ENCODE results near the gene LAG3.

LAG3 gene

DNA sequence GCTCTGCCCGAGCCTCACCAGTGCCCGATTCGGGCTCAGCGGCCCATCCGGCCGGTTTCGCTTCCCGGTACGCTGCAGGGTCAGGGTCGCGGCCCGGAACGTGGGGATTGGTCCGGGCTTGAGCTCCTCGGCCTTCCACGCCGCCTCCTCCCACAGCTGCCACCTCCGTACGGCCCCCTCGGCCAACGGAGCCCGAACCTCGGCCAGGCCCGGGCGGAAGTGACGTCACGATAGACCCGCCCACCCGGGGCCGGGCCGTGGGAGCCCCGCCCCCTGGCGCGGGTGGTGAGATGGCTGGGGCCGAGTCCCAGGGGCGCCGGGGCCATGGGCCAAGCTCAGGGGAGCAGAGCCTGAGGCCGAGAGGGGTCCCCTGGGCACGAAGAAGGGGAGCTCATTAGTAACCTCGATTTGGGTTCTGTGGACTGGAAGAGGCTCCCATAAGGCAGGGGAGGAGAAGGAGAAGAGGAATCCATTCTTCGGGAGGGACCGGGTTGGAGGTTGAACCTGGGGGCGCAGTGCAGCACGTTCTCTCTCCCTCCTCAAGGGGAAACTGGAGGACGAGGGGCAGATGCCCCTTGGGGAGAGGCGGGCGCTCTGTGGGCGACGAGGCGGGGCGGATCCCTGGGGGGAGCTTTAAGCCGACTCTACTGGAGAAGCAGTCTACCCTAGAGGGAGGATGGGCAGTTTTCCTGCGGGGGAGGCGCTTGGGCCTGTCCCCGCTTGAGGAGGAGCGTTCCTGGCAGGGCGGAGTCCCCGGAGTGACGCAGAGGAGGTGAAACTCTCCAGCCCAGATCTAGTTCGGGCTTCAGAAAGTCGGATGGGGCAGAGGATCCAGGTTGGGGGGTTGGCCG, 19.2 kb upstream of the LAG3 start, which contains the start of gene MLF2:
TSS of gene MLF2 (minus strand) at position 221 of the 851 bp plus-strand sequence. CDS start 807 bp downstream, outside the sequence.
- Histone ChIP-seq H3K4me1 (peaks cover 16% of the 10 kb centered on the region), H3K27me3 (no peaks in the 10 kb centered on the region), H3K9me3 (no peaks in the 10 kb centered on the region), H3K36me3 (peaks cover 33% of the 10 kb centered on the region), H3K4me3 (ENCODE audit: low read depth, low read length) (peak within 1 kb of the TSS; percentile 96)
- TF ChIP-seq, protein P1, sequence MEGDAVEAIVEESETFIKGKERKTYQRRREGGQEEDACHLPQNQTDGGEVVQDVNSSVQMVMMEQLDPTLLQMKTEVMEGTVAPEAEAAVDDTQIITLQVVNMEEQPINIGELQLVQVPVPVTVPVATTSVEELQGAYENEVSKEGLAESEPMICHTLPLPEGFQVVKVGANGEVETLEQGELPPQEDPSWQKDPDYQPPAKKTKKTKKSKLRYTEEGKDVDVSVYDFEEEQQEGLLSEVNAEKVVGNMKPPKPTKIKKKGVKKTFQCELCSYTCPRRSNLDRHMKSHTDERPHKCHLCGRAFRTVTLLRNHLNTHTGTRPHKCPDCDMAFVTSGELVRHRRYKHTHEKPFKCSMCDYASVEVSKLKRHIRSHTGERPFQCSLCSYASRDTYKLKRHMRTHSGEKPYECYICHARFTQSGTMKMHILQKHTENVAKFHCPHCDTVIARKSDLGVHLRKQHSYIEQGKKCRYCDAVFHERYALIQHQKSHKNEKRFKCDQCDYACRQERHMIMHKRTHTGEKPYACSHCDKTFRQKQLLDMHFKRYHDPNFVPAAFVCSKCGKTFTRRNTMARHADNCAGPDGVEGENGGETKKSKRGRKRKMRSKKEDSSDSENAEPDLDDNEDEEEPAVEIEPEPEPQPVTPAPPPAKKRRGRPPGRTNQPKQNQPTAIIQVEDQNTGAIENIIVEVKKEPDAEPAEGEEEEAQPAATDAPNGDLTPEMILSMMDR (IDR thresholded peaks at IDR 0.05; ENCODE audit: low read depth, low read length): peak; percentile 95
- DNase-seq: peak; percentile 98

DNA sequence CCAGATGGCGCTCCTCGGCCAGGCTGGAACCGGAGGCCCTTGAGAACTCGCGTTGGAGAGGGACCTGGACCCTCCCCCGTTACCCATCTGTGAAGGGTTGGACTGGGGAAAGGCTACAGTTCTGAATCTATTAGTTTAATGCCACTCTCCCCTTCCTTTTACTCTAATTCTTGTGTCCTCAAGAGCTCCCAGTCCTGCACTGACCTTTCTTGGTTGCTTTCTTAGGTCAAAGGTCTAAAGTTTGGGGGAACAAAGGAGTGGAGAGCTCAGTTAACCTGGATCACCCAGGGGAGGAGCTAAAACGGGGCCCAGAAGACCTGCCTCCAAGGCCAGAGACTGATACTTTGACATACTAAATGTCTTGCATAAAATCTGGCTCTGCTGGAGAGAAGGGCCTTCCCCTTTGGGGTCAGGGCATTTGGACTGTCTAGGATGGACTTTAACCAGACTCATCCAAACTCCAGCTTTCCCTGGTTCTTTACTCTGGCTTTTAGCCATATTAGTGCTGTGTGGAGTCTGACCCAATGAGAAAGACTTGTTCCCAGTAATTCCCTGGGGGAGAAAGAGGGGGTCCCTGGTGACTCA, 18.5 kb upstream of the LAG3 start:
- no peak for DNase-seq
- no peak overlapping the region; the same call in 1 of the 2 replicates for H3K4me3 ChIP-seq (ENCODE audit: low read depth, low read length)

DNA sequence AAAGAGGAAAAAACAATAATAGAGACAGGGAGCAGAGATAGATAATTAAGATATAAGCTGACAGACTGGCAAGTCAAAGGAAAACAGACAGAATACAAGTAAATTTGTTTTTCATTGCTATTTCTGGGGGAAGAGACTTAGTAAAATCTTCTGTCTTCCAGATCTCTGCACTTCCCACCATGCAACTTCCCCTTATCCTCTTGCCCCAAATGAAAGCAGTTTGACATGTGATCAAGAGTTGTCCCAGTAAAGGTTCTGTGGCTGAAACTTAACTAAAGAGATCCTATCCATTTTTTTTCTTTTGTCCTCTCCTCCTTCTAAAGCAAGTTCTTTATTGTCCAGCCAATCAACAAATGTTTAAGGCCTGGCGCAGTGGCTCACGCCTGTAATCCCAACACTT, 17.9 kb upstream of the LAG3 start:
- Histone ChIP-seq H3K4me1 (peaks cover 16% of the 10 kb centered on the region), H3K36me3 (peaks cover 24% of the 10 kb centered on the region), H3K9me3 (no peaks in the 10 kb centered on the region), H3K4me3 (ENCODE audit: low read depth, low read length) (no peak overlapping the region), H3K27me3 (no peaks in the 10 kb centered on the region)
- TF ChIP-seq, protein P1 (IDR thresholded peaks at IDR 0.05; ENCODE audit: low read depth, low read length): no peak
- DNase-seq: no peak

More for the DNA sequence above, 18.5 kb upstream of the LAG3 start:
- Histone ChIP-seq H3K9me3 (no peaks in the 10 kb centered on the region), H3K36me3 (peaks cover 29% of the 10 kb centered on the region), H3K4me1 (peaks cover 16% of the 10 kb centered on the region), H3K27me3 (no peaks in the 10 kb centered on the region)
- TF ChIP-seq, protein P1 (IDR thresholded peaks at IDR 0.05; ENCODE audit: low read depth, low read length): no peak

DNA sequence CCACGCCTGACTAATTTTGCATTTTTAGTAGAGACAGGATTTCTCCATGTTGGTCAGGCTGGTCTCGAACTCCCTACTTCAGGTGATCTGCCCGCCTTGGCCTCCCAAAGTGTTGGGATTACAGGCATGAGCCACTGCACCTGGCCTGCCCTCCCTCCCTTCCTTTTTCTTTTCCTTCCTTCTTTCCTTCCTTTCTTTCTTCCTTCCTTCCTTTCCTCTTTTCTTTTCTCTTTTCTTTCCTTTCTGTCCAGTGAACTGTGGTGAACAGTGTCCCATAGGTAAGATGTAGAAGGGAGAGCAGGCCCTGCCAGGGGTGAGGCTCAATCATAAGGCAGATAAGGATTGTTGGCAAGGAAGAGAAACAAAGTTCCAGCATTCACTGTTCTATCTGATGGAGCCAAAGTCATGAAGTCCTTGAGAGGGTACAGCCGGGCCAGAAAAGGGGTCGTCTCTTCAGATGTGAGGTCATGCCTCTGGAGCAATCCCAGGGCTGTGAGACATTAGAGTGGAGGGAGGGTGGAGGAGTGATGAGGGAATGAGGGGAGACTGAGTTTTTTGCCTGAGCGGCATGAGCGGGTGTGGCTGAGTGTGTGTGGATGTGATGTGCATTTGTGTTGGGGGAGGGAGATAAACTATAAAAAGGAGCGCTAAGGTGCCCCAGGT, 15.2 kb upstream of the LAG3 start:
- DNase-seq: no peak
- Histone ChIP-seq H3K9me3 (no peaks in the 10 kb centered on the region), H3K27me3 (no peaks in the 10 kb centered on the region), H3K36me3 (no peaks in the 10 kb centered on the region), H3K4me1 (peaks cover 12% of the 10 kb centered on the region), H3K4me3 (ENCODE audit: low read depth, low read length) (no peak overlapping the region)
- TF ChIP-seq, protein P1 (IDR thresholded peaks at IDR 0.05; ENCODE audit: low read depth, low read length): no peak

DNA sequence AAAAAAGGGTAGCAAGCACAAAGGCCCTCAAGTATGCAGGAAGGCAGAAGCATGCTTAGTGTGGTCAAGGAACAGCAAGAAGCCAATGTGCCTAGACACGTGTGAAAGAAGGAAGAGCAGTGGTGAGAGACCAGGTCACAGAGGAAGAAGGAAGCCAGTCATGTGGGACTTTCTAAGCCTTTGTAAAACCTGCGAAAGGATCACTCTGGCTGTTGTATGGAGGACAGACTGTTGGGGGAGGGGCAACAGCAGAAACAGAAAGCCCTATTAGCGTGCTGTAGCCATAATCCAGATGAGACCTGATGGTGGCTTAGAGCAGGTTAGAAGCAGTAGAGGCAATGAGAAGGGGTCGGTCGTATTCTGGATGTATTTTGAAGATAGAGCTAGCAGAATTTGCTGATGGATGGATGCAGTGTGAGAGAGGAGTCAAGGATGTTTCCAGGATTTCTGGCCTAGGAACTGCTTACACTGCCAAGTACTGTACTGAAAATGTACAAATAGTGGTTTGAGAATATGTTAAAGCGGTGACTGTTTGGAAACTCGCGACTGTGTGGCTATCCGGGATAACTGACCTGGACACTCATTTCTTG, 13.7 kb upstream of the LAG3 start:
- peaks cover 21% of the 10 kb centered on the region for H3K4me1 ChIP-seq
- H3K9me3 ChIP-seq: no peaks in the 10 kb centered on the region
- TF ChIP-seq, protein P1 (IDR thresholded peaks at IDR 0.05; ENCODE audit: low read depth, low read length): no peak
- H3K4me3 ChIP-seq (ENCODE audit: low read depth, low read length): no peak overlapping the region
- DNase-seq: no peak
- no peaks in the 10 kb centered on the region for H3K27me3 ChIP-seq
- no peaks in the 10 kb centered on the region for H3K36me3 ChIP-seq
